Measurements from ENCODE around the gene SORCS2. TPM values are rescaled to one million over a fixed set of nuclear protein-coding genes. Genes with fewer than 3 reads are reported as not detected.

SORCS2 gene
- total and polyA plus RNA-seq, 2 experiments from 2014 or later: 0.38 to 1.4 TPM

- H3K4me1 ChIP-seq (ENCODE audit: insufficient read depth): no peaks in the 10 kb centered on the region
- no peaks in the 10 kb centered on the region for H3F3A ChIP-seq (ENCODE audit: insufficient read depth)
- no peak overlapping the region for H3K4me3 ChIP-seq
- H3K27me3 ChIP-seq (replicated peaks; ENCODE audit: insufficient read depth): peaks cover 28% of the 10 kb centered on the region
- H4K20me1 ChIP-seq (ENCODE audit: insufficient read depth): no peaks in the 10 kb centered on the region
- in situ Hi-C loops (cut with MboI): no loop called here
- no peak for DNase-seq
- H3K9me2 ChIP-seq (ENCODE audit: insufficient read depth): no peaks in the 10 kb centered on the region
- H3K79me2 ChIP-seq (ENCODE audit: insufficient read depth): no peaks in the 10 kb centered on the region
- H3K36me3 ChIP-seq (ENCODE audit: low read depth): no peaks in the 10 kb centered on the region
- H3K9ac ChIP-seq: no peak overlapping the region
- no peak overlapping the region for H2AFZ ChIP-seq
- TF ChIP-seq EZH2 (IDR thresholded peaks at IDR 0.05; ENCODE audit: insufficient read depth, poor library complexity, severe bottlenecking) (no peak), EZH2phosphoT487 (IDR thresholded peaks at IDR 0.05; ENCODE audit: insufficient read depth, low read depth) (no peak)
- H3K9me3 ChIP-seq (ENCODE audit: low read depth): no peaks in the 10 kb centered on the region
- no peak overlapping the region for H3K27ac ChIP-seq
- no peak overlapping the region for H3K4me2 ChIP-seq (ENCODE audit: unreplicated experiment)
- WGBS, 2 experiments (ENCODE audit: low coverage in 1 of 2, low lambda C conversion rate in 2 of 2, missing lambda C conversion rate in 2 of 2): 56 to 59% methylated on average over 17 of the region's 17 CpGs
Measured at GRCh38 chr4:7301126-7301785, 108.9 kb downstream of the SORCS2 start.

GRCh38 chr4:7301846-7302630 is 109.7 kb downstream of the SORCS2 start:
- H3K4me2 ChIP-seq (ENCODE audit: unreplicated experiment): no peak overlapping the region
- 74 to 79% methylated on average over 18 to 20 of the region's 20 CpGs for WGBS, 2 experiments (ENCODE audit: low coverage in 1 of 2, low lambda C conversion rate in 2 of 2, missing lambda C conversion rate in 2 of 2)
- in situ Hi-C loops (cut with MboI): no loop called here
- no peaks in the 10 kb centered on the region for H4K20me1 ChIP-seq (ENCODE audit: insufficient read depth)
- peaks cover 34% of the 10 kb centered on the region for H3K27me3 ChIP-seq (replicated peaks; ENCODE audit: insufficient read depth)
- no peak for DNase-seq
- no peaks in the 10 kb centered on the region for H3K79me2 ChIP-seq (ENCODE audit: insufficient read depth)
- no peaks in the 10 kb centered on the region for H3K9me3 ChIP-seq (ENCODE audit: low read depth)
- H3K9ac ChIP-seq: no peak overlapping the region
- H3K9me2 ChIP-seq (ENCODE audit: insufficient read depth): no peaks in the 10 kb centered on the region
- H3K36me3 ChIP-seq (ENCODE audit: low read depth): no peaks in the 10 kb centered on the region
- no peak overlapping the region for H2AFZ ChIP-seq
- TF ChIP-seq EZH2 (IDR thresholded peaks at IDR 0.05; ENCODE audit: insufficient read depth, poor library complexity, severe bottlenecking): no peak
- no peak for TF ChIP-seq EZH2phosphoT487 (IDR thresholded peaks at IDR 0.05; ENCODE audit: insufficient read depth, low read depth)
- no peaks in the 10 kb centered on the region for H3F3A ChIP-seq (ENCODE audit: insufficient read depth)
- H3K27ac ChIP-seq: no peak overlapping the region
- no peak overlapping the region for H3K4me3 ChIP-seq
- no peaks in the 10 kb centered on the region for H3K4me1 ChIP-seq (ENCODE audit: insufficient read depth)

- TF ChIP-seq EZH2phosphoT487 (IDR thresholded peaks at IDR 0.05; ENCODE audit: insufficient read depth, low read depth) (no peak), EZH2 (IDR thresholded peaks at IDR 0.05; ENCODE audit: insufficient read depth, poor library complexity, severe bottlenecking) (no peak)
- H3K4me2 ChIP-seq (ENCODE audit: unreplicated experiment): no peak overlapping the region
- no peaks in the 10 kb centered on the region for H4K20me1 ChIP-seq (ENCODE audit: insufficient read depth)
- H3K9ac ChIP-seq: no peak overlapping the region
- H3K27me3 ChIP-seq (replicated peaks; ENCODE audit: insufficient read depth): peaks cover 40% of the 10 kb centered on the region
- H3K27ac ChIP-seq: no peak overlapping the region
- H2AFZ ChIP-seq: no peak overlapping the region
- no peaks in the 10 kb centered on the region for H3K9me3 ChIP-seq (ENCODE audit: low read depth)
- H3K36me3 ChIP-seq (ENCODE audit: low read depth): no peaks in the 10 kb centered on the region
- no peaks in the 10 kb centered on the region for H3K9me2 ChIP-seq (ENCODE audit: insufficient read depth)
- no peak for DNase-seq
- no peaks in the 10 kb centered on the region for H3K4me1 ChIP-seq (ENCODE audit: insufficient read depth)
- no peaks in the 10 kb centered on the region for H3F3A ChIP-seq (ENCODE audit: insufficient read depth)
- WGBS, 2 experiments (ENCODE audit: low coverage in 1 of 2, low lambda C conversion rate in 2 of 2, missing lambda C conversion rate in 2 of 2): 65 to 66% methylated on average over 22 of the region's 22 CpGs
- H3K4me3 ChIP-seq: no peak overlapping the region
- in situ Hi-C loops (cut with MboI): no loop called here
- no peaks in the 10 kb centered on the region for H3K79me2 ChIP-seq (ENCODE audit: insufficient read depth)
Measured at GRCh38 chr4:7302781-7303404, 110.6 kb downstream of the SORCS2 start.

- Histone ChIP-seq H3K9ac (no peak overlapping the region), H3K27me3 (replicated peaks; ENCODE audit: insufficient read depth) (peaks cover 40% of the 10 kb centered on the region), H3K4me1 (ENCODE audit: insufficient read depth) (no peaks in the 10 kb centered on the region), H3K36me3 (ENCODE audit: low read depth) (no peaks in the 10 kb centered on the region), H3F3A (ENCODE audit: insufficient read depth) (no peaks in the 10 kb centered on the region), H3K9me2 (ENCODE audit: insufficient read depth) (no peaks in the 10 kb centered on the region), H4K20me1 (ENCODE audit: insufficient read depth) (no peaks in the 10 kb centered on the region), H3K79me2 (ENCODE audit: insufficient read depth) (no peaks in the 10 kb centered on the region), H2AFZ (no peak overlapping the region), H3K9me3 (ENCODE audit: low read depth) (no peaks in the 10 kb centered on the region), H3K27ac (no peak overlapping the region), H3K4me3 (no peak overlapping the region), H3K4me2 (ENCODE audit: unreplicated experiment) (no peak overlapping the region)
- no peak for DNase-seq
- in situ Hi-C loops (cut with MboI): no loop called here
- WGBS, 2 experiments (ENCODE audit: low coverage in 1 of 2, low lambda C conversion rate in 2 of 2, missing lambda C conversion rate in 2 of 2): 82 to 83% methylated on average over 12 of the region's 12 CpGs
- TF ChIP-seq EZH2 (IDR thresholded peaks at IDR 0.05; ENCODE audit: insufficient read depth, poor library complexity, severe bottlenecking) (no peak), EZH2phosphoT487 (IDR thresholded peaks at IDR 0.05; ENCODE audit: insufficient read depth, low read depth) (no peak)
Measured at GRCh38 chr4:7303561-7303960, 111.2 kb downstream of the SORCS2 start.

Measured in GM23248 (cell line).